Epithelial cell of esophagus (primary cell): ENCODE measurements around the gene TMPRSS4.

Source experiments
- DNase-seq: peaks from one replicate; pipeline ENCODE4 v3.0.0; 2010; ENCODE audit warnings: low read depth
- H3K4me3 ChIP-seq: 2 replicates; pipeline ENCODE4 v1.5.1; 2011; ENCODE audit warnings: mild to moderate bottlenecking, low read length, control low read depth
- CTCF ChIP-seq: IDR thresholded peaks from 2 replicates; pipeline ENCODE4 v1.5.1; 2011; ENCODE audit warnings: low read depth, mild to moderate bottlenecking, low read length, control low read depth, inconsistent platforms; ENCODE audit not compliant: insufficient read depth; ENCODE audit errors: missing control alignments

TMPRSS4 gene

GRCh38 chr11:118154641-118155040 lies 77.8 kb downstream of the TMPRSS4 start:
- TF ChIP-seq CTCF = no peak

GRCh38 chr11:118155776-118156530 lies 79.1 kb downstream of the TMPRSS4 start:
- no peak for TF ChIP-seq CTCF
- DNase-seq = no peak
- no peak overlapping the region for H3K4me3 ChIP-seq

More at GRCh38 chr11:118154641-118155040, 77.8 kb downstream of the TMPRSS4 start:
- no peak for DNase-seq
- H3K4me3 ChIP-seq = no peak overlapping the region

- TF ChIP-seq CTCF = no peak
- no peak overlapping the region for H3K4me3 ChIP-seq
- DNase-seq = no peak
Observed at GRCh38 chr11:118156531-118157185, 79.8 kb downstream of the TMPRSS4 start.

- TF ChIP-seq CTCF = no peak
- no peak for DNase-seq
- H3K4me3 ChIP-seq = no peak overlapping the region
Observed at GRCh38 chr11:118157186-118157895, 80.5 kb downstream of the TMPRSS4 start.

GRCh38 chr11:118161786-118162185 lies 84.9 kb downstream of the TMPRSS4 start:
- no peak overlapping the region for H3K4me3 ChIP-seq
- TF ChIP-seq CTCF = no peak
- DNase-seq = no peak

GRCh38 chr11:118162846-118163245 lies 86.0 kb downstream of the TMPRSS4 start:
- no peak overlapping the region for H3K4me3 ChIP-seq
- no peak for DNase-seq

More at GRCh38 chr11:118162846-118163245, 86.0 kb downstream of the TMPRSS4 start:
- no peak for TF ChIP-seq CTCF
